Measurements from ENCODE around the gene LYST. TPM values are rescaled to one million over a fixed set of nuclear protein-coding genes. Genes with fewer than 3 reads are reported as not detected.
"Not testable (repeated sequence)": the region's sequence is repeated elsewhere in the genome, so short reads cannot be mapped to it uniquely, and the experiment has no call there.

Gene LYST
- total RNA-seq, 1 donor from 2014 or later = 7.2 TPM

GRCh38 chr1:235855811-235856429 lies 10.8 kb downstream of the LYST start:
- Mint-ChIP-seq H3K36me3 (no peaks in the 10 kb centered on the region), H3K27ac (no peak overlapping the region), H3K9me3 (no peaks in the 10 kb centered on the region), H3K4me1 (no peaks in the 10 kb centered on the region), H3K4me3 (no peak overlapping the region), H3K27me3 (ENCODE audit: low read depth) (peaks cover 24% of the 10 kb centered on the region)
- no peak for TF ChIP-seq CTCF (IDR thresholded peaks at IDR 0.05; ENCODE audit: unreplicated experiment)
- DNase-seq (ENCODE audit: low spot score in 2 of 2, unreplicated experiment in 2 of 2) = no peak

GRCh38 chr1:235854347-235854746 lies 12.4 kb downstream of the LYST start:
- peaks cover 6% of the 10 kb centered on the region for H3K9me3 Mint-ChIP-seq
- H3K27ac Mint-ChIP-seq = no peak overlapping the region
- no peak for TF ChIP-seq CTCF (IDR thresholded peaks at IDR 0.05; ENCODE audit: unreplicated experiment)
- no peak for DNase-seq (ENCODE audit: low spot score in 2 of 2, unreplicated experiment in 2 of 2)
- H3K4me3 Mint-ChIP-seq = no peak overlapping the region
- peaks cover 34% of the 10 kb centered on the region for H3K27me3 Mint-ChIP-seq (ENCODE audit: low read depth)
- no peaks in the 10 kb centered on the region for H3K4me1 Mint-ChIP-seq
- no peaks in the 10 kb centered on the region for H3K36me3 Mint-ChIP-seq

GRCh38 chr1:235853653-235854052 lies 13.1 kb downstream of the LYST start:
- TF ChIP-seq CTCF (IDR thresholded peaks at IDR 0.05; ENCODE audit: unreplicated experiment) = no peak
- DNase-seq (ENCODE audit: low spot score in 2 of 2, unreplicated experiment in 2 of 2) = no peak
- peaks cover 11% of the 10 kb centered on the region for H3K9me3 Mint-ChIP-seq
- H3K4me1 Mint-ChIP-seq = no peaks in the 10 kb centered on the region
- H3K4me3 Mint-ChIP-seq = no peak overlapping the region
- H3K36me3 Mint-ChIP-seq = no peaks in the 10 kb centered on the region
- H3K27ac Mint-ChIP-seq = no peak overlapping the region
- peaks cover 38% of the 10 kb centered on the region for H3K27me3 Mint-ChIP-seq (ENCODE audit: low read depth)

GRCh38 chr1:235852887-235853286 lies 13.8 kb downstream of the LYST start:
- no peak for DNase-seq (ENCODE audit: low spot score in 2 of 2, unreplicated experiment in 2 of 2)
- Mint-ChIP-seq H3K27ac (no peak overlapping the region), H3K36me3 (no peaks in the 10 kb centered on the region)

GRCh38 chr1:235851939-235852338 lies 14.8 kb downstream of the LYST start:
- H3K27ac Mint-ChIP-seq = no peak overlapping the region
- no peak for DNase-seq (ENCODE audit: low spot score in 2 of 2, unreplicated experiment in 2 of 2)
- no peak for TF ChIP-seq CTCF (IDR thresholded peaks at IDR 0.05; ENCODE audit: unreplicated experiment)
- no peaks in the 10 kb centered on the region for H3K4me1 Mint-ChIP-seq
- no peak overlapping the region for H3K4me3 Mint-ChIP-seq
- H3K36me3 Mint-ChIP-seq = no peaks in the 10 kb centered on the region
- H3K27me3 Mint-ChIP-seq (ENCODE audit: low read depth) = peaks cover 41% of the 10 kb centered on the region
- peaks cover 28% of the 10 kb centered on the region for H3K9me3 Mint-ChIP-seq

More at GRCh38 chr1:235852887-235853286, 13.8 kb downstream of the LYST start:
- Mint-ChIP-seq H3K4me3 (no peak overlapping the region), H3K4me1 (no peaks in the 10 kb centered on the region), H3K27me3 (ENCODE audit: low read depth) (peaks cover 40% of the 10 kb centered on the region), H3K9me3 (peaks cover 18% of the 10 kb centered on the region)
- no peak for TF ChIP-seq CTCF (IDR thresholded peaks at IDR 0.05; ENCODE audit: unreplicated experiment)

GRCh38 chr1:235848251-235848650 lies 18.5 kb downstream of the LYST start:
- H3K27ac Mint-ChIP-seq; DNase-seq (ENCODE audit: low spot score in 2 of 2, unreplicated experiment in 2 of 2); H3K4me3 Mint-ChIP-seq; H3K36me3 Mint-ChIP-seq; H3K4me1 Mint-ChIP-seq: not testable (repeated sequence)
- Mint-ChIP-seq H3K27me3 (ENCODE audit: low read depth) (peaks cover 23% of the 10 kb centered on the region), H3K9me3 (peaks cover 37% of the 10 kb centered on the region)

- peaks cover 16% of the 10 kb centered on the region for H3K27me3 Mint-ChIP-seq (ENCODE audit: low read depth)
- DNase-seq (ENCODE audit: low spot score in 2 of 2, unreplicated experiment in 2 of 2); H3K36me3 Mint-ChIP-seq; H3K4me1 Mint-ChIP-seq; H3K27ac Mint-ChIP-seq; H3K4me3 Mint-ChIP-seq: not testable (repeated sequence)
- peaks cover 37% of the 10 kb centered on the region for H3K9me3 Mint-ChIP-seq
Observed at GRCh38 chr1:235845656-235846107, 21.0 kb downstream of the LYST start.

Measured in mesothelial cell of epicardium (in vitro differentiated cells).